Duodenal mucosa (tissue), 2 donors: Measurements from ENCODE around the gene TUBG1.

Experiments
- H3K27ac ChIP-seq: one replicate; pipeline ENCODE4 v1.7.0; 2013; ENCODE audit warnings: low read depth, low read length
- H3K27me3 ChIP-seq, 2 donors: one replicate each; pipeline ENCODE4 v1.7.0; 2013; ENCODE audit warnings: low read length in 2 of 2, control low read depth in 1 of 2; ENCODE audit not compliant: insufficient read depth in 2 of 2, control insufficient read depth in 1 of 2
- H3K36me3 ChIP-seq, 2 donors: one replicate each; pipeline ENCODE4 v1.7.0; 2013; ENCODE audit warnings: low read length in 2 of 2, control low read depth in 1 of 2; ENCODE audit not compliant: insufficient read depth in 2 of 2, control insufficient read depth in 1 of 2
- H3K4me1 ChIP-seq, 2 donors: one replicate each; pipeline ENCODE4 v1.7.0; 2013; ENCODE audit warnings: low read length in 2 of 2, control low read depth in 1 of 2; ENCODE audit not compliant: insufficient read depth in 2 of 2, control insufficient read depth in 1 of 2
- H3K4me3 ChIP-seq, 2 donors: one replicate each; pipeline ENCODE4 v1.7.0; 2013; ENCODE audit warnings: low read length in 2 of 2, low read depth in 1 of 2
- H3K9ac ChIP-seq, 2 donors: one replicate each; pipeline ENCODE4 v1.7.0; 2013; ENCODE audit warnings: low read length in 2 of 2, low read depth in 1 of 2
- H3K9me3 ChIP-seq, 2 donors: one replicate each; pipeline ENCODE4 v1.7.0; 2013; ENCODE audit warnings: low read length in 2 of 2, control low read depth in 1 of 2; ENCODE audit not compliant: control insufficient read depth in 1 of 2

TUBG1 gene

DNA sequence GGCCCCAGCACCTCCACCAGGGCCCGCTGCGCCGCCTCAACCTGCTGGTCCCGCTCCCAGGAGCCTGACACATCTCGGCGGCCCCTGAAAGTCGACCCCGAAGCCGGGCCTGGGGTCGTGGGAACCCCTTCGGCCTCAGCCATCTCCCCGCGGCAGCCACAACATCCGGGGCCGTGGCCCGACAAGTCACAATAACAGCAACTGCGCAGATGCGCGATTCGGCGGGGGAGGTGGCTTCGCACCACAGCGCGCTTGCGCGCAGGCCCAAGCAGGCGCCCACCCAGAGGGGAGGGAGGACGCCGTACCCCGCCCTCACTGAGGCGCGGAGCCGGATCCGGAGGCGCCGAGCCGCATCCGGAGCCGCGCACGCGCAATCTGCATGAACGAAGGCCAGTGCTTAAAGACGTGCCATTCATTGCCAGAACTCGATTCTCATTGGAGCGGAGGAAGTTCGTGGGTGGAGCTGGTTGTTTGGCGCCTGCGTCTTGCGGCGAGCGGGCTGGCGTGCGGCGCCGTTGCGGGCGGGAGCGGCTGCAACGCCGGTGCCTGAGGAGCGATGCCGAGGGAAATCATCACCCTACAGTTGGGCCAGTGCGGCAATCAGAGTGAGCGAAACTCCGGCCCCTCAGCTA, at the start of gene TUBG1, which contains the start of gene RETREG3:
TUBG1 (plus strand) TSS at position 502 of the 632 bp plus-strand sequence; CDS start at position 557, 55 bp downstream.
RETREG3 (minus strand) TSS at position 193 of the 632 bp plus-strand sequence; CDS start at position 143, 50 bp downstream.
- H3K9me3 ChIP-seq: no peaks in the 10 kb centered on the region
- peak within 1 kb of the TSS; percentile 98 for H3K4me3 ChIP-seq
- peak within 1 kb of the TSS; percentile 82 for H3K27ac ChIP-seq
- no peaks in the 10 kb centered on the region for H3K27me3 ChIP-seq
- H3K36me3 ChIP-seq: peaks cover 9 to 25% of the 10 kb centered on the region in 2 donors
- peak within 1 kb of the TSS; percentile 93 to 96 for H3K9ac ChIP-seq
- H3K4me1 ChIP-seq: peaks cover 22% of the 10 kb centered on the region in 2 donors

DNA sequence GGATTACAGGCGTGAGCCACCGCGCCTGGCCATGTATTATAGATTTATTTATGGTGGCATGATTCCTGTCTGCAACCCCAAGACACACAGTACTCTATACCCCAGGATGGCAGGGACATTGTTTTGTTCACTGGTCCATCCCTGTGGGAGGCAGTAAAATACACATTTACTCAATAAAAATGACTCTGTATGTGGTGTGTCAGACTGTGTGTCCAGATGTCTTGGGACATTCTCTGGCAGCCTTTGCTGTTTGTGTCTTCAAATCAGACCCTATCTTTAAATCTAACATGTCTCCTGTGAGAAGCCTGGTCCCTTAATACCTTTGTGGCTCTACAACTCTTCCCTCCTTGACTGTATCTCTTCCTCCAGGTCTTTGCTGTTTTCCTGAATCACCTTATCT, 49.2 kb upstream of the TUBG1 start:
- Histone ChIP-seq H3K9ac (no peak overlapping the region), H3K27me3 (no peaks in the 10 kb centered on the region), H3K4me1 (peaks cover 23 to 33% of the 10 kb centered on the region in 2 donors), H3K9me3 (no peaks in the 10 kb centered on the region), H3K36me3 (peaks cover 12 to 15% of the 10 kb centered on the region in 2 donors), H3K27ac (no peak overlapping the region), H3K4me3 (no peak overlapping the region)

GRCh38 chr17:42561897-42562387, 47.5 kb upstream of the TUBG1 start, which contains the start of gene COASY:
COASY (plus strand) TSS chr17:42562148; CDS start chr17:42562623, 475 bp downstream.
- peaks cover 29 to 41% of the 10 kb centered on the region in 2 donors for H3K4me1 ChIP-seq
- H3K27ac ChIP-seq: peak within 1 kb of the TSS; percentile 69
- H3K27me3 ChIP-seq: no peaks in the 10 kb centered on the region
- H3K36me3 ChIP-seq: peaks cover 23 to 29% of the 10 kb centered on the region in 2 donors
- peak within 1 kb of the TSS; percentile 96 to 98 for H3K9ac ChIP-seq
- peak within 1 kb of the TSS; percentile 84 to 98 for H3K4me3 ChIP-seq
- no peaks in the 10 kb centered on the region for H3K9me3 ChIP-seq

- Histone ChIP-seq H3K27me3 (no peaks in the 10 kb centered on the region), H3K36me3 (peaks cover 23 to 29% of the 10 kb centered on the region in 2 donors), H3K9me3 (no peaks in the 10 kb centered on the region), H3K4me3 (peak overlapping the region; percentile 84 to 98), H3K4me1 (peaks cover 29 to 43% of the 10 kb centered on the region in 2 donors), H3K9ac (peak overlapping the region; percentile 96 to 98), H3K27ac (peak overlapping the region; percentile 69)
Measured at GRCh38 chr17:42562388-42563142, 46.9 kb upstream of the TUBG1 start.

GRCh38 chr17:42563143-42563509, 46.4 kb upstream of the TUBG1 start:
- H3K9me3 ChIP-seq: no peaks in the 10 kb centered on the region
- H3K4me3 ChIP-seq: peak overlapping the region; percentile 84 to 98
- H3K4me1 ChIP-seq: peaks cover 29 to 47% of the 10 kb centered on the region in 2 donors
- H3K36me3 ChIP-seq: peaks cover 23 to 29% of the 10 kb centered on the region in 2 donors
- no peaks in the 10 kb centered on the region for H3K27me3 ChIP-seq
- peak overlapping the region; percentile 96 to 98 for H3K9ac ChIP-seq
- no peak overlapping the region for H3K27ac ChIP-seq

GRCh38 chr17:42563543-42563942, 45.9 kb upstream of the TUBG1 start:
- H3K27me3 ChIP-seq: no peaks in the 10 kb centered on the region
- H3K27ac ChIP-seq: no peak overlapping the region
- peaks cover 24 to 31% of the 10 kb centered on the region in 2 donors for H3K36me3 ChIP-seq
- H3K9me3 ChIP-seq: no peaks in the 10 kb centered on the region
- peaks cover 33 to 50% of the 10 kb centered on the region in 2 donors for H3K4me1 ChIP-seq
- peak overlapping the region; percentile 96 to 98 for H3K9ac ChIP-seq
- H3K4me3 ChIP-seq: peak overlapping the region; percentile 84 to 98

DNA sequence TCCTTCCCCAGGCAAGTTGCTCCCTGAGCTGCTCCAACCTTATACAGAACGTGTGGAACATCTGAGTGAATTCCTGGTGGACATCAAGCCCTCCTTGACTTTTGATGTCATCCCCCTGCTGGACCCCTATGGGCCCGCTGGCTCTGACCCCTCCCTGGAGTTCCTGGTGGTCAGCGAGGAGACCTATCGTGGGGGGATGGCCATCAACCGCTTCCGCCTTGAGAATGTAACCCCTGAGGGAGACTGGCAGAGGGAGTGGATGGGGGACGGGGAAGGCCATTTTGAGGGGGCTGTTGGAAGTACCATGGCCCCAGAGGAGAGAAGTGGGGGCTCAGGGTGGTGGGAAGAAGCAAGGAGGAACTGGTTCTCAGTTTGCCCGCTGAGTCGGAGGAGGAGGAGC, 45.5 kb upstream of the TUBG1 start:
- H3K27ac ChIP-seq: no peak overlapping the region
- no peaks in the 10 kb centered on the region for H3K9me3 ChIP-seq
- H3K4me1 ChIP-seq: peaks cover 37 to 54% of the 10 kb centered on the region in 2 donors

DNA sequence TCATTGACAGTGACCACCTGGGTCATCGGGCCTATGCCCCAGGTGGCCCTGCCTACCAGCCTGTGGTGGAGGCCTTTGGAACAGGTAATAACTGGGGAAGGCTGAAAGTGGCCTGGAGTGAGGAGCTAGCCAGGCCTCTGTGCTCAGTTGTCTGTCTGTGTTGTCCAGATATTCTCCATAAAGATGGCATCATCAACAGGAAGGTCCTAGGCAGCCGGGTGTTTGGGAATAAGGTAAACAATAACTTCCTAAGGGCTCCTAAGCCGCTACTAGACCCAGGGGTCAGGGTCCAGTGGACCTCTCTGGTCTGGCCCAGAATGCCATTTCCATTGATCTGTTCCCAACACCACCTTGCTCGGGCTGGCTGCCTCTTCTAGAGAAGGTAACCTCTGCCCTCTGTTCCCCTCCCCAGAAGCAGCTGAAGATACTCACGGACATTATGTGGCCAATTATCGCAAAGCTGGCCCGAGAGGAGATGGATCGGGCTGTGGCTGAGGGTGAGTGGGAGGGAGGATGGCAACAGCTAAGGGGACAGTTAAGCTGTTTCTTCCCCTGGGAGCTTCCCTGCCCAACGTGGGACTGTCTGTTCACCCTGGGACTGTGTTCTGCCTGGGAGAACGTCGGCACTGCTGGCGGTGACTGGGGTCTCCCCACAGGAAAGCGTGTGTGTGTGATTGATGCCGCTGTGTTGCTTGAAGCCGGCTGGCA, 44.5 kb upstream of the TUBG1 start:
- no peaks in the 10 kb centered on the region for H3K9me3 ChIP-seq
- peaks cover 42 to 62% of the 10 kb centered on the region in 2 donors for H3K4me1 ChIP-seq
- H3K4me3 ChIP-seq: no peak overlapping the region
- H3K9ac ChIP-seq: no peak overlapping the region
- no peaks in the 10 kb centered on the region for H3K27me3 ChIP-seq
- peaks cover 39 to 45% of the 10 kb centered on the region in 2 donors for H3K36me3 ChIP-seq
- no peak overlapping the region for H3K27ac ChIP-seq

More for the DNA sequence above, 45.5 kb upstream of the TUBG1 start:
- Histone ChIP-seq H3K36me3 (peaks cover 29 to 35% of the 10 kb centered on the region in 2 donors), H3K27me3 (no peaks in the 10 kb centered on the region), H3K4me3 (peak overlapping the region; percentile 84 to 98), H3K9ac (peak overlapping the region in 1 of 2 donors; percentile 98)

DNA sequence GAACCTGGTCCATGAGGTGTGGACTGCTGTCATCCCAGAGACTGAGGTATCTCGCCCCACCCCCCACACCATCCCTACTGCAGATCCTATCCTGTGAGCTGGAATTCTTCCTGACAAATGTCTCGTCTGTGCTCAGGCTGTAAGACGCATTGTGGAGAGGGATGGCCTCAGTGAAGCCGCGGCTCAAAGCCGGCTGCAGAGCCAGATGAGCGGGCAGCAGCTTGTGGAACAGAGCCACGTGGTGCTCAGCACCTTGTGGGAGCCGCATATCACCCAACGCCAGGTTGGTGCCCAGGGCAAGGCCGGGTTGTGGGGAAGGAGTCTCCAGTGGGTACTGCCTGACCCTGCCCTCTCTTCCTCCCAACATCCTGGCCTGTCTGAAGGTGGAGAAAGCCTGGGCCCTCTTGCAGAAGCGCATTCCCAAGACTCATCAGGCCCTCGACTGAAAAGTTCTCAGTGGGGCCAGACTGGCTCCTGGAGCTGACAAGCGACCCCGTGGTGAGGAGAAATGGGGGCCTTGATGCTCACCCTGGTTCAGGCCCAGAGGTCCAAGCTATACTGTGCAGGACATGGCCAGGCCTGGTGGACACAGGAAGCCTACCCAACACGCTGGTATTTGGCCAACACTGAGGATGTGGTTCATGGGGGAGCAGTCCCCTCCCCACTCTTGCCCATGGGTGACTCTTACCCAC, 43.8 kb upstream of the TUBG1 start:
- no peaks in the 10 kb centered on the region for H3K27me3 ChIP-seq
- H3K27ac ChIP-seq: no peak overlapping the region
- peaks cover 43 to 52% of the 10 kb centered on the region in 2 donors for H3K36me3 ChIP-seq
- peaks cover 42 to 62% of the 10 kb centered on the region in 2 donors for H3K4me1 ChIP-seq
- no peak overlapping the region for H3K4me3 ChIP-seq
- no peaks in the 10 kb centered on the region for H3K9me3 ChIP-seq
- H3K9ac ChIP-seq: peak overlapping the region in 1 of 2 donors; percentile 85
